HT1080 (cell line): ENCODE measurements around the gene TC2N. TPM values are rescaled to one million over a fixed set of nuclear protein-coding genes. Genes with fewer than 3 reads are reported as not detected.
"Not testable (repeated sequence)": the region's sequence is repeated elsewhere in the genome, so short reads cannot be mapped to it uniquely, and the experiment has no call there.

Source experiments
- DNase-seq: peaks from one replicate; pipeline ENCODE4 v3.0.0-alpha.2; 2015; ENCODE audit warnings: low read depth
- total RNA-seq: library from RNA; depleted of rRNA; stranded (reverse); fragments of >200 nt; shearing (Covaris generic); gene quantifications from 2 replicates; pipeline ENCODE4 v1.2.3, GENCODE V29; 2014

Gene TC2N
- total RNA-seq, 1 experiment from 2014 or later = not detected

DNA sequence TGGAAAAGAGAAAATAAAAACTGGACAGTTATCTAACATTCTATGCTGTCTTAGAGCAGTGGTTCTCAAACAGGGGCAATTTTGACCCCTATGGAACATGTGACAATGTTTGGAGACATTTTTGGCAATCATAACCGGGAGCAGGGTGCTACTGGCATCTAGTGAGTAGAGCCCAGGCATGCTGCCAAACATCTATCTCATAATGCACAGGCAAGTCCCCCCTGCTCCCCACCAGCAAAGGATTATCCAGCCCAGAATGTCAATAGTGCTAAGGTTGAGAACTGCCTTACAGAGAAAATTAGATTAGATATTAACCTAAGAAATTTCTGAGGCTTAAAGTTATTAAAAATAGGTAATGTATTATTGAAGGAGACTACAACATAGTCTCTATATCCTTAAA, 112.5 kb downstream of the TC2N start:
- DNase-seq = no peak

DNA sequence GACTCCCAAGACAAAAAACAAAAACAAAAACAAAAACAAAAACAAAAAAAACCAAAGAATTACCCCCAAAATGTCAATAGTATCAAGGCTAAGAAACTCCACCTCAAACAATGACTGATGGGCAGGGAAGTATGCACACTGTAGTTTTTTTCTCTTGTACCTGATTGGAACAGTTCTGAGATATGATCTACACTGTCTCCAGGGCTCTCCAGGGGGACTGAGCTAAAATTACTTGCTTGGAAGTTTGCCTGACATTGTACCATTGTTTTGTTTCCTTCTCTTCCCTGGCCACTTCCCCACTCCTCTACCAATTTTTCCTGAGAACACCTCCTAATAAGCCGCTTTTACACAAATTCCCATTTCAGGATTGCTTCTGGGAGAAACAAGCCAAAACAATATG, 113.2 kb downstream of the TC2N start:
- no peak for DNase-seq

- DNase-seq = peak; percentile 50
These were observed 113.7 kb downstream of the TC2N start for GRCh38 chr14:91753501-91754128.

DNA sequence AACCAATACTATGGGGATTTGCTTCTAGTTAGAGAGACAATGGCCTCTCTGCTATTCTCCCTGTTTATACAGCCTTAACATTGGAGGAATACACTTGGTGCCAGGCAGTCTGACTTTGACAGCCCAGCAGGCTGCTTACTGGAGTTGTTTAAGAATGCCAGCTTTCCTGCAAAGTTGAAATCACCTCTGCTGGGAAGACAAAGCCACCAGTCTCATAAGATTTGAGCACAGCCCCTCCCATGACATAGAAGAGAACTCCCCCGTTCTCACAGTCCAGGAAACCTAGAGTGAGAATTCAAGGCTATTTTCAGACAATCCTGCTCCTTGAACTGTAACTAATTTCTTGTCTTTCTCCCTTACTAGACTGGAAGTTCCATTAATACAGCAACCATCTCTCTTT, 114.4 kb downstream of the TC2N start:
- DNase-seq = no peak

- DNase-seq = no peak
These were observed 115.6 kb downstream of the TC2N start for GRCh38 chr14:91751719-91752118.

- DNase-seq = no peak
These were observed 116.6 kb downstream of the TC2N start for GRCh38 chr14:91750634-91751198.

DNA sequence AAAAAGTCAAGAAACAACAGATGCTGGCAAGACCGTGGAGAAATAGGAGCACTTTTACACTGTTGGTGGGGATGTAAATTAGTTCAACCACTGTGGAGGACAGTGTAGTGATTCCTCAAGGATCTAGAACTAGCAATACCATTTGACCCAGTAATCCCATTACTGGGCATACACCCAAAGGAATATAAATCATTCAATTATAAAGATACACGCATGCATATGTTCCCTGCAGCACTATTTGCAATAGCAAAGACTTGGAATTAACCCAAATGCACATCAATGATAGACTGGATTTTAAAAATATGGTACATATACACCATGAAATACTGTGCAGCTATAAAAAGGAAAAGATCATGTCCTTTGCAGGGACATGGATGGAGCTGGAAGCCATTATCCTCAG, 117.5 kb downstream of the TC2N start:
- no peak for DNase-seq

DNA sequence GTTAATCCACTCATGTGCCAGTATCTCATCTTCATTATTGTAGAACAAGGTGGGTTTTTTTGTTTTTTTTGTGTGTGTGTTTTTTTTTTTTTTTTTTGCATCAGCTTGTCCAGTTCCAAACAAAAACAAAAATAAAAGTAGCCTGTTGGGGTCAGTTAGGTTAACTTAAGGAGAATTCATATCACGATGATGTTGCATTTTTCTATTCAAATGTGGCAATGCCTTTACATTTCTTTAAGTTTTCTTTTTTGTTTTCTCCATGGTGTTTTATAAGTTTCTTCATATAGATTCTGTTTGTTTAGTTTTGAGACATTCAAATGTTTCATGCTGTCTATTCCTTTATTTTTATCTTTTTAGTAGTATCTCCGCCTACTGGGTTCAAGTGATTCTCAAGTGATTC, 119.3 kb downstream of the TC2N start:
- DNase-seq = no peak

DNA sequence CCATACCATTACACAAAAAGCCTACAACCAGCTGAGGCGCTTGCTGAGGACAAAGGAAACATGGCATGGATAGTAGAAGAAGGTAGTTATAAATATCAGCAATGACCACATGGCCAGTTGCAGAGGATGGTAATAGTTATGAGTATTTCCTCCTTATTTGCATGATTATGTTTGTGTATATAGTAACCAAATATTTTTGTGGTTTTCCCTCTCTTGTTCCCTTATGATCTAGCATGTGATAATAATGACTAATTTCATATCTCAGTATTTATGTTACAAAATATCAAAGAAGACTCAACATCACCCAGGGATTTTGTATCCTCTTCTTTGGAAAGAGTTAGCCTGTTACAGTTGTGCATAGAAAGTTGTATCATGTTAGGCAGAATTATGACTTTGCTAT, 122.0 kb downstream of the TC2N start:
- no peak for DNase-seq

DNA sequence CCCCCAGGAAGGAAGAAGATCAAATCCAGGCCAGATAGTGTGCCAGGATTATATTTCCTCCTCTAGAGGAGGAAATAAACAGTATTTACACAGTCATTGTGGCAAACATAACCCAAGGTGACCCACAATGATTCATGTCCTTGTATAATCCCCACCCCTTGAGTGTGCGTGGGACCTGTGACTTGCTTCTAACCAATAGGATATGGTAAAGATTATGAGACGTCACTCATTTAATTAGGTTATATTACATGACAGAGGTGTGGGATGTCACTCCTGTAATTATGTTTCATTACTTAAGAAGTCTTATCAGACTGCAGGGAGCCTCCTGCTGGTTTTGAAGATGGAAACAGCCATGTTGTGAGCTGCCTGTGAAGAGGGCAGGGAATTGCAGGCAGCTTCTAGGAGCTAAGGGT, 123.3 kb downstream of the TC2N start:
- peak; percentile 68 for DNase-seq

DNA sequence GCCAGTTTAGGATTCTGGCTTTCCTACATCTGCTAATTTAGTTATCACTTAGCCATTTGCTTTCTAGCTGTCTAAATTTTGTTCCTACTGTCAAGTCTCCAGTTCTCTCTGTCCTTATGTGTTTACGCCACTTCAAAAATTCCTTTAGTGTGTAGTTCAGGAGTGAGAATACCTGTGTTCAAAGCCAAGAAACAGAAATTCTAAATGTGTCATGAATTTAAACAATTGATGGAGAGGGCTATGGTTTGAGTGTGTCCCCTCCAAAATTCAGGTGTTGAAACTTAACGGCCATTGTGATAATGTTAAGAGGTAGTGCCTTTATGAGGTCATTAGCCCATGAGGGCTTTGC, 124.1 kb downstream of the TC2N start:
- DNase-seq = no peak

DNA sequence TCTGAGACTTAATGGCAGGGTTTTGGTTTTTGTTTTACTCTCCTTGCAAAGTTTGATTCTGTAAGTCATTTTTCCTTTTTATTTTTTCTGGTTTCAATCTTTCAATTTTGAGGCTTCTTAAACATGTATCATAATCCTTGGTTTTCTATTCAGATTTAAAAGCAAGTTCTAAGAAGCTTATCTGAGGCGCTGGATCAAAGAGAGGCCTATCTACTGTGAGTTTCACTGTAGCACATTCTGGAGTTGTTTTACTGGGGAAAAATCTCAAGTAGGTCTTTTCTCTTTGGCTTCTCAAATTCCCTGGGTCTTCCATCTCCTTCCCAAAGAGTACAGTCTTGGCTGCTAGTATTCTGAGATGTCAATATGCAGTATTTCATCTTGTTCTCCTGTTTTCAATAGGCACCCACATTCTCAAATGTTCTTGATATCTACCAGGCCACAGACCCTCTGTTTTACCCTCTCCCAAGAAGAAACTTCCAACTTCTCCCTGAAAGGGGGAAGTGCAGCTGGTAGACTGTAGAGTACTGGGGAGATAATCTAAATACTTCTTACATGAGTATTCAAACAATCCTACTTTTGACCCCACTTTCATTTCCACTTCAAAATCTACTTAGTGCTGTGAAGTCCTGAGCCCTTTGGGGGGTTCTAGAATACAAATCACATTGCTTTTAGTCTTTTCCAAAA, 124.6 kb downstream of the TC2N start:
- no peak for DNase-seq

DNA sequence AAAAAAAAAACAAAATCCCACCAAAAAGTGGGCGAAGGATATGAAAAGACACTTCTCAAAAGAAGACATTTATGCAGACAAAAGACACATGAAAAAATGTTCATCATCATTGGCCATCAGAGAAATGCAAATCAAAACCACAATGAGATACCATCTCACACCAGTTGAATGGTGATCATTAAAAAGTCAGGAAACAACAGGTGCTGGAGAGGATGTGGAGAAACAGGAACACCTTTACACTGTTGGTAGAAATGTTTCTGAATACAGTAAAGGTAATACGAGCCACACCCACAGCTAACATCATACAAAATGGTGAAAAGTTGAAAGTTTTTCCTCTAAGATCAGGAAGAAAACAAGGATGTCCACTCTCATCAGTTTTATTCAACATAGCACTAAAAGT, 127.5 kb downstream of the TC2N start:
- not testable (repeated sequence) for DNase-seq

GRCh38 chr14:91737619-91738018, 129.7 kb downstream of the TC2N start:
- peak; percentile 65 for DNase-seq

GRCh38 chr14:91732859-91733477, 134.4 kb downstream of the TC2N start:
- peak; percentile 8 for DNase-seq

- DNase-seq = no peak
These were observed 134.9 kb downstream of the TC2N start for GRCh38 chr14:91732439-91732838.

- DNase-seq = no peak
These were observed 135.3 kb downstream of the TC2N start, which contains the start of gene CATSPERB for GRCh38 chr14:91731986-91732385. CATSPERB (minus strand) TSS chr14:91732086; CDS start chr14:91729479, 2,607 bp downstream.

DNA sequence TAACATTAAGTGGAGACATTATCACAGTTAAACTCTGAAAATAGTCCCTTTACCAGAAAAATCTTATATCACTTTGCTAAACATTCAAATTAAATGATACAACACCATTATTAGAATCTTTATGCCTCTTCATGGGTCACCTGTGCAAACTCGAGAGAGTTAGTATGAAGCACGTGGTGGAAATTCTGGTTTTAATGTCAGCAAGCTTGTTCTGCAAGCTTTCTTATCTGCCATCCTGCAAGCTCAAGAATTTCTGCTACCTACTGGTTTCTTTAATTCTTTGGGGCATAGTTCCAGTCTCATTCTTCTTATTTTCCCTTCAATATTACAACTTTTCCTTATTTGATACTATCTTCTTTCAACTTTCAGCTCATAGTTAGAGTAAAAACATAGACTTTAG, 136.3 kb downstream of the TC2N start:
- no peak for DNase-seq

GRCh38 chr14:91729756-91730155, 137.6 kb downstream of the TC2N start:
- no peak for DNase-seq
